ENCODE results near the gene UPB1.

GRCh38 chr22:24514241-24515026, 19.3 kb downstream of the UPB1 start:
- TF ChIP-seq CTCF (IDR thresholded peaks at IDR 0.05) (no peak), POLR2A (IDR thresholded peaks at IDR 0.05) (no peak)
